Measurements from ENCODE around the gene FAM89B. TPM values are rescaled to one million over a fixed set of nuclear protein-coding genes. Genes with fewer than 3 reads are reported as not detected.

The FAM89B gene
- total RNA-seq, 1 experiment from 2014 or later: 102 TPM

- peak in 1 of 2 experiments; percentile 22; a peak in 1 of 4 replicates for TF ChIP-seq REST (IDR thresholded peaks at IDR 0.05; ENCODE audit: insufficient read depth in 1 of 2, low read depth in 2 of 2, low read length in 1 of 2)
- TF ChIP-seq TCF7L2 (IDR thresholded peaks at IDR 0.05; ENCODE audit: low read depth, low read length): no peak
- no TSS peak for BruUV-seq (replicated peaks)
- intact Hi-C loops (cut with micrococcal nuclease; ENCODE audit: unreplicated experiment): no loop called here
- ATAC-seq: 0 out of 2 replicates have a peak, but pooled peaks have one; percentile 4
- H3K4me3 ChIP-seq (ENCODE audit: low read depth in 2 of 2, low read length in 2 of 2): no peak overlapping the region
- ChIA-PET CTCF (no interaction called here), POLR2A (no interaction called here)
- H3K4me1 ChIP-seq (ENCODE audit: control insufficient read depth, insufficient read depth, low read length): peaks cover 11% of the 10 kb centered on the region; the same call in 1 of the 2 replicates
- no peaks in the 10 kb centered on the region for H3K27me3 ChIP-seq (ENCODE audit: control insufficient read depth, insufficient read depth, low read length)
- no peak for DNase-seq (ENCODE audit: low read depth, low spot score)
- peaks cover 2% of the 10 kb centered on the region; the same call in 1 of the 2 replicates for H3K36me3 ChIP-seq (ENCODE audit: control insufficient read depth, insufficient read depth, low read length)
- H3K27ac ChIP-seq (ENCODE audit: low read length): no peak overlapping the region
- in situ Hi-C loops (cut with HindIII; ENCODE audit: low pct_unique_long_range_greater_than_20kb, low sequenced_read_pairs): no loop called here
- H3K9me3 ChIP-seq (ENCODE audit: control insufficient read depth, insufficient read depth, low read depth, low read length): no peaks in the 10 kb centered on the region
These were observed 27.6 kb downstream of the FAM89B start for GRCh38 chr11:65599955-65600246.

DNA sequence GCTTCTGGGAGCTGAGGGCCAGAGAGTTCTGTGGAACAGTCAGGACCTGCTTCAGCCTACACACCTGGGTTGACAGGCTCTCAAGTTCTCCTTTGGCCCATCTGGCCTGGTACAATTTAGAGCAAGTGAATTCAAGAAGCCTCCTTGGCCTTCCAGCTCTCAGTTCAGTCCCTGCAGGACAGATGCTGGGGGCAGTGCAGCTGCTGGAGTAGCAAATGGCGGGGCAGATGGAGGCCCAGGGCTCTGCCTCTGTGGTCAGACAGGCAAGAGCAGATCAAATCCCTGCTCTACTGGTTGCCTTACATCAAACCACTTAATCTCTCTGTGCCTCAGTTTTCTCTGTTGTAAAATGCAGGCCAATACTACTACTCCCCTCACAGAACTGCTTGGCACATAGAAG lies 31.9 kb downstream of the FAM89B start:
- Histone ChIP-seq H3K4me3 (ENCODE audit: low read depth in 2 of 2, low read length in 2 of 2) (no peak overlapping the region), H3K36me3 (ENCODE audit: control insufficient read depth, insufficient read depth, low read length) (peaks cover 11% of the 10 kb centered on the region; the same call in 1 of the 2 replicates), H3K9me3 (ENCODE audit: control insufficient read depth, insufficient read depth, low read depth, low read length) (no peaks in the 10 kb centered on the region), H3K4me1 (ENCODE audit: control insufficient read depth, insufficient read depth, low read length) (no peaks in the 10 kb centered on the region), H3K27ac (ENCODE audit: low read length) (no peak overlapping the region), H3K27me3 (ENCODE audit: control insufficient read depth, insufficient read depth, low read length) (no peaks in the 10 kb centered on the region)
- intact Hi-C loops (cut with micrococcal nuclease; ENCODE audit: unreplicated experiment): no loop called here
- in situ Hi-C loops (cut with HindIII; ENCODE audit: low pct_unique_long_range_greater_than_20kb, low sequenced_read_pairs): no loop called here
- POLR2A ChIA-PET: interaction anchor here (0.6 to 0.7 kb wide), 2 partner anchors 14 to 343 kb away, joined by 5 read pairs; no protein-coding TSS in a partner anchor
- DNase-seq (ENCODE audit: low read depth, low spot score) (no peak), ATAC-seq (no peak)
- TF ChIP-seq TCF7L2 (IDR thresholded peaks at IDR 0.05; ENCODE audit: low read depth, low read length) (no peak), REST (IDR thresholded peaks at IDR 0.05; ENCODE audit: insufficient read depth in 1 of 2, low read depth in 2 of 2, low read length in 1 of 2) (no peak), SIN3A (IDR thresholded peaks at IDR 0.05; ENCODE audit: borderline replicate concordance, insufficient read depth, low read depth, low read length) (no peak), POLR2AphosphoS5 (IDR thresholded peaks at IDR 0.05; ENCODE audit: low read depth, low read length) (no peak), CTCF (IDR thresholded peaks at IDR 0.05) (no peak)
- CTCF ChIA-PET: no interaction called here
- BruUV-seq (replicated peaks): no TSS peak
